Psoas muscle (tissue), 8 donors: Measurements from ENCODE around the gene EYS. TPM values are rescaled to one million over a fixed set of nuclear protein-coding genes. Genes with fewer than 3 reads are reported as not detected.

Experiments
- ATAC-seq, 4 donors: fragments of 200-7000 bp; cut with Tn5 transposase; one replicate each; pipeline ENCODE4 v1.9.1; 2020; ENCODE audit warnings: moderate library complexity in 3 of 4, mild to moderate bottlenecking in 2 of 4
- DNase-seq, 2 donors: peaks; one replicate each; pipeline ENCODE4 v3.0.0-alpha.2; 2020
- H3K27ac ChIP-seq: fragments of 200-600 bp; one replicate; pipeline ENCODE4 v1.8.0; 2022
- H3K27me3 ChIP-seq, 3 donors: fragments of 200-600 bp in 1 of 3; one replicate each; pipeline versions ENCODE4 v1.6.1 to v1.8.0; 2013 to 2022; ENCODE audit warnings: low read length in 2 of 3, mild to moderate bottlenecking in 2 of 3, moderate library complexity in 1 of 3; ENCODE audit not compliant: insufficient read depth in 3 of 3
- H3K36me3 ChIP-seq, 2 donors: fragments of 200-600 bp in 1 of 2; one replicate each; pipeline versions ENCODE4 v1.6.1 to v1.8.0; 2013 to 2022; ENCODE audit warnings: low read depth in 1 of 2, mild to moderate bottlenecking in 1 of 2, moderate library complexity in 1 of 2; ENCODE audit not compliant: insufficient read depth in 1 of 2
- H3K4me1 ChIP-seq: fragments of 200-600 bp; one replicate; pipeline ENCODE4 v1.8.0; 2022
- H3K4me3 ChIP-seq: fragments of 200-600 bp; one replicate; pipeline ENCODE4 v1.8.0; 2022; ENCODE audit warnings: mild to moderate bottlenecking
- H3K9me3 ChIP-seq: fragments of 200-600 bp; one replicate; pipeline ENCODE4 v1.8.0; 2022
- WGBS, 3 donors: extraction: QIAGEN DNeasy Blood & Tissue Kit; methylation state at CpG; one replicate each; pipeline versions ENCODE4 v1.1.6 to v1.1.7; 2013; 5-methylcytosine and 5-hydroxymethylcytosine counted together
- intact Hi-C, 2 donors: fragments of 100-400 bp; cut with DNase I; formaldehyde crosslinking; loops; one replicate each; pipeline versions ENCODE4 v1.11.0 to v1.14.2; 2022
- polyA plus RNA-seq, 3 donors: library from polyadenylated mRNA; stranded (reverse); fragments of 200-250 nt; gene quantifications; one replicate each; pipeline ENCODE4 v1.2.3, GENCODE V29; 2013
- total RNA-seq, 4 donors: library from RNA; stranded (reverse); fragmentation: NEBNext Ultra II Directional in 2 of 4; extraction: Animal tissue kit (Norgen Biotek cat#: 25700) in 2 of 4; gene quantifications; one replicate each; pipeline versions ENCODE4 v1.2.1 to v1.2.4, GENCODE V29; 2021 to 2023
- TF ChIP-seq, protein P1 (sequence below): fragments of 200-600 bp; IDR thresholded peaks from one replicate; pipeline ENCODE4 v1.8.0; 2022; ENCODE audit warnings: antibody characterized with exemption
- donor health status: healthy with polysubstance abuse.
- donor health status: DM: no; HTN: no; CAD: no; lungs with moderate emphysema.
- donor health status: Bipolar disorder and iron deficiency.
- donor health status: healthy.
- donor health status: DM: yes; HTN: yes; CAD: no.
- donor health status: DM: no; HTN: no; CAD: no.
- donor health status: DM: no; HTN: no; CAD: no.
- donor health status: DM: yes; HTN: yes; CAD: no.

EYS gene
- total and polyA plus RNA-seq, 7 donors: under 0.01 TPM; not detected in 6

DNA sequence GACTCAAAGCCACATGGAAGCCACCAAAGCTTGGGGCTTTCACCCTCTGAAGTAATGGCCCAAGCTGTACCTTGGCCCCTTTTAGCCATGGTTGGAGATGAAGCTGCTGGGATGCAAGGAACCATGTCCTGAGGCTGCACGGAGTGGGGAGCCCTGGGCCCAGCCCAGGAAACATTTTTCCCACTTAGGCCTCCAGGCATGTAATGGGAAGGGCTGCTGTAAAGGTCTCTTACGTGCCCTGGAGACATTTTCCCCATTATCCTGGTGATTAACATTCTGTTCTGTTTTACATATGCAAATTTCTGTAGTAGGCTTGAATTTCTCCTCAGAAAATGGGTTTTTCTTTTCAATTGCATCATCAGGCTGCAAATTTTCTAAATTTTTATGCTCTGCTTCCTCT lies 558.2 kb downstream of the EYS start:
- no peak overlapping the region for H3K4me3 ChIP-seq
- H3K27me3 ChIP-seq: no peaks in the 10 kb centered on the region
- no peak overlapping the region for H3K27ac ChIP-seq
- TF ChIP-seq, protein P1, sequence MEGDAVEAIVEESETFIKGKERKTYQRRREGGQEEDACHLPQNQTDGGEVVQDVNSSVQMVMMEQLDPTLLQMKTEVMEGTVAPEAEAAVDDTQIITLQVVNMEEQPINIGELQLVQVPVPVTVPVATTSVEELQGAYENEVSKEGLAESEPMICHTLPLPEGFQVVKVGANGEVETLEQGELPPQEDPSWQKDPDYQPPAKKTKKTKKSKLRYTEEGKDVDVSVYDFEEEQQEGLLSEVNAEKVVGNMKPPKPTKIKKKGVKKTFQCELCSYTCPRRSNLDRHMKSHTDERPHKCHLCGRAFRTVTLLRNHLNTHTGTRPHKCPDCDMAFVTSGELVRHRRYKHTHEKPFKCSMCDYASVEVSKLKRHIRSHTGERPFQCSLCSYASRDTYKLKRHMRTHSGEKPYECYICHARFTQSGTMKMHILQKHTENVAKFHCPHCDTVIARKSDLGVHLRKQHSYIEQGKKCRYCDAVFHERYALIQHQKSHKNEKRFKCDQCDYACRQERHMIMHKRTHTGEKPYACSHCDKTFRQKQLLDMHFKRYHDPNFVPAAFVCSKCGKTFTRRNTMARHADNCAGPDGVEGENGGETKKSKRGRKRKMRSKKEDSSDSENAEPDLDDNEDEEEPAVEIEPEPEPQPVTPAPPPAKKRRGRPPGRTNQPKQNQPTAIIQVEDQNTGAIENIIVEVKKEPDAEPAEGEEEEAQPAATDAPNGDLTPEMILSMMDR: no peak
- no peaks in the 10 kb centered on the region for H3K4me1 ChIP-seq
- H3K36me3 ChIP-seq: no peaks in the 10 kb centered on the region
- DNase-seq: no peak
- intact Hi-C loops: no loop called here
- no peak for ATAC-seq
- H3K9me3 ChIP-seq: no peaks in the 10 kb centered on the region
- WGBS, 3 donors: 55 to 74% (median 62%) methylated on average over 2 of the region's 2 CpGs

- intact Hi-C loops: no loop called here
- Histone ChIP-seq H3K27me3 (no peaks in the 10 kb centered on the region), H3K9me3 (no peaks in the 10 kb centered on the region), H3K4me1 (no peaks in the 10 kb centered on the region), H3K4me3 (no peak overlapping the region), H3K27ac (no peak overlapping the region), H3K36me3 (no peaks in the 10 kb centered on the region)
- TF ChIP-seq, protein P1: no peak
- 58 to 71% (median 59%) methylated on average over 2 of the region's 2 CpGs for WGBS, 3 donors
- ATAC-seq (no peak), DNase-seq (no peak)
Measured at GRCh38 chr6:65135567-65135966, 571.5 kb downstream of the EYS start.

DNA sequence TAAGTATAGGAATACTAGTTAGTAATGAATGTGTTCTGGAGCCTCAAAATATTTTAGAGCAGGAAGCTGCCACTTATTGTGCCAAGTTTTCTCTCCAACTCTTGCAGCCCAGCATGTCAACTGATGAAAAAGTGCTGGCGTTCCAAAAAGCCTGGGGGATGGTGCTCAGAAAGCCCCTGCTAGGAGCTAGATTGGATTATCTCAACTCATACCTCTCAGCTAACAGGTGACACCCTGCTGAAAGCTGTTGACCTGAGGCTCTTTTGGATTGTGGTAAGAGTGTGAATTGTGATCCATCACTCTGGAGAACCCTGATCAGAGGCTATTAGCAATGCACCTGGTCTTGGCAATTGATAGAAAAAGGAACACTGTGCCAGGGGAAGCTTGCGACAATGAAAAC lies 580.4 kb downstream of the EYS start:
- DNase-seq (no peak), ATAC-seq (no peak)
- H3K27me3 ChIP-seq: no peaks in the 10 kb centered on the region
- intact Hi-C loops: no loop called here
- TF ChIP-seq, protein P1: no peak
- WGBS, 3 donors: 70 to 78% (median 77%) methylated on average over 2 of the region's 2 CpGs
- no peak overlapping the region for H3K4me3 ChIP-seq
- peaks cover 4% of the 10 kb centered on the region for H3K9me3 ChIP-seq
- H3K4me1 ChIP-seq: no peaks in the 10 kb centered on the region
- H3K27ac ChIP-seq: no peak overlapping the region
- H3K36me3 ChIP-seq: no peaks in the 10 kb centered on the region

DNA sequence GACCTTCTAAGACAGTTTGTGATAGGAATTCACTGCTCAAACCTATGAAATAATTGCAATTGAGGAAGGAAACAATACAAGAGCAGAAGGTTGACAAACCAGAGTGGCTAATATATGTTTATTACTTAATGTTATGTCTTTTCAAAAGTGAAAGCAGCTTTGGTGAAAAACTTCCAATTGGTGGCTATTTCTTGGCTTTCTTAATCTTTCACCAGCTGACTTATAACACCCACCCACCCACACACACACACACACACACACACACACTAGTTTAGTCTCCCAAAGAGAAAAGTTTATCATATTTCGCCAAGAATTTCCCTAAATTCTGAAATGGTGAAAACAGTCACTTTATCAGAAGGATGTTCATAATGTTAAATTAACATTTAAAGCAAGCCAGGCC lies 583.5 kb downstream of the EYS start:
- 81 to 92% (median 87%) methylated on average over 1 of the region's 1 CpG for WGBS, 3 donors
- no peak overlapping the region for H3K4me3 ChIP-seq

More for the DNA sequence above, 583.5 kb downstream of the EYS start:
- Histone ChIP-seq H3K27me3 (no peaks in the 10 kb centered on the region), H3K27ac (no peak overlapping the region), H3K4me1 (no peaks in the 10 kb centered on the region), H3K36me3 (no peaks in the 10 kb centered on the region), H3K9me3 (no peaks in the 10 kb centered on the region)
- no peak for DNase-seq
- TF ChIP-seq, protein P1: no peak
- intact Hi-C loops: no loop called here
- no peak for ATAC-seq
